Measurements from ENCODE around the gene SUSD3. TPM values are rescaled to one million over a fixed set of nuclear protein-coding genes. Genes with fewer than 3 reads are reported as not detected.
A peak's percentile ranks its signal among the peaks of the same experiment; 100 is the strongest.

SUSD3 gene
- total RNA-seq, 4 donors from 2014 or later = 0.83 to 3.3 (median 1.4) TPM

DNA sequence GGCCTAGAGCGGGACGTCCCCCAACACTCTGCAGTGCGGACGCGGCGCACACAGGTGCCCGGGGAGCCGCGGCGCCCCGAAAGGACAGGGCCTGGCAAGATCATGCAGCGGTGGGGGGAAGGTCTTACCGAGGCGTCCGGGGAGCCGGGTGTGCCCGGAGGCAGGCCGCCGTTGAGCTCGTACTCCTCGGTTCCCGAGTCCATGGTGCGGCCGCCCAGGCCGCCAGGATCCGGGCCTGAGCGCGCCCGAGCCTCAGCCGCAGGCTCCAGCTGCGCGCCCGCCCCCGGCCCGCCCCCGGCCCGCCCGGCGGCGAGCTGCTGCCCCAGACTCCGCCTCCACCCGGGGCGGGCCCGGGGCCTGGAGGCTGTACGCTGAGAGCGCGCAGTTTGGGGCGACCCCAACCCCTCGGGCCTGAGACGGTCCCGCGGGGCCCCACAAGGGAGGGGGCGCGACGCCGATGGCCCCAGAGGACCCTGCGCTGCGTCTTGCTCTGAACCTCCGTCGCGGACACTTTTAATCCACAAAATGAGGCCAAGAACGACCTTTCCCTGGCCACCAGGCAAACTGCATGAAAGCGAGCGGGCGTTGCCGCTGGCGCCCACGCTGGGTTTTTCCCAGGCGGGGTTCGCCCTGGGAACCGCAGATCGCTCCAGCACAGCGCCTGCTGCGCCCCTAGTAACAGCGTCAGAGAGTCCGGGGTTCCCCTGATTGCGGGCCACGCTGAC is 75.7 kb downstream of the SUSD3 start, which contains the start of gene NINJ1:
Gene NINJ1 (minus strand): TSS at position 237 of the 725 bp plus-strand sequence. CDS start 34 bp downstream, at position 203.
- Histone ChIP-seq H3K36me3 (no peaks in the 10 kb centered on the region), H3K4me1 (peaks cover 53 to 68% (median 62%) of the 10 kb centered on the region in 4 donors), H3K9me3 (no peaks in the 10 kb centered on the region), H3K27ac (replicated peaks in 1 of 4) (peak within 1 kb of the TSS; percentile 98 to 99 (median 99)), H3K27me3 (no peaks in the 10 kb centered on the region), H3K4me3 (peak within 1 kb of the TSS; percentile 81 to 91 (median 88))
- whole genome bisulfite sequencing = 0% methylated on average over 17 of the region's 78 CpGs
- no peak for DNase-seq (ENCODE audit: extremely low spot score)
- peak; percentile 56 for TF ChIP-seq POLR2A (IDR thresholded peaks at IDR 0.05; ENCODE audit: low read depth)
- no peak for TF ChIP-seq EP300 (IDR thresholded peaks at IDR 0.05)
- TF ChIP-seq CTCF (IDR thresholded peaks at IDR 0.05) = peak in 1 of 3 experiments; percentile 24
- peak; percentile 60 to 91 for TF ChIP-seq POLR2AphosphoS5 (IDR thresholded peaks at IDR 0.05)
- intact Hi-C loops (cut with DNase I) = loop anchor here (5.0 to 10.0 kb wide), 2 partner anchors 37 to 321 kb away; partner anchors contain the start of genes CARD19, FAM120A and FAM120AOS

Other genes starting within 250 kb of the SUSD3 start
- gene ZNF484, start 180.7 kb upstream of the SUSD3 start, total RNA-seq = 10 to 100 TPM in 1 of 4 donors, 1 to 10 TPM in 3; 8.9 to 11.4 (median 9.9) TPM
- 1 to 10 TPM; 4.3 to 5.1 (median 4.9) TPM for gene FGD3, start 111.2 kb upstream of the SUSD3 start, total RNA-seq
- 10 to 100 TPM; 54.0 to 83.6 (median 78.1) TPM for gene CARD19, start 37.5 kb downstream of the SUSD3 start, total RNA-seq
- 10 to 100 TPM; 69.3 to 90.6 (median 72.7) TPM for gene NINJ1, start 75.5 kb downstream of the SUSD3 start, total RNA-seq
- gene WNK2, start 125.4 kb downstream of the SUSD3 start, total RNA-seq = 10 to 100 TPM; 18.6 to 89.9 (median 40.8) TPM